DMS79 (cell line): Measurements from ENCODE around the gene GALNT6.
"Not testable (repeated sequence)": the region's sequence is repeated elsewhere in the genome, so short reads cannot be mapped to it uniquely, and the experiment has no call there.

ENCODE experiments used
- DNase-seq: peaks from one replicate; lab custom pipeline; 2025; lab: John Stamatoyannopoulos, UW

GALNT6 gene

GRCh38 chr12:51322452-51322851, 68.8 kb downstream of the GALNT6 start:
- no peak for DNase-seq

- DNase-seq = no peak
Measured at GRCh38 chr12:51321882-51322281, 69.3 kb downstream of the GALNT6 start.

GRCh38 chr12:51320695-51321320, 70.4 kb downstream of the GALNT6 start:
- no peak for DNase-seq

GRCh38 chr12:51320311-51320694, 70.9 kb downstream of the GALNT6 start:
- no peak for DNase-seq

GRCh38 chr12:51318846-51319599, 72.2 kb downstream of the GALNT6 start:
- no peak for DNase-seq

GRCh38 chr12:51318057-51318806, 73.0 kb downstream of the GALNT6 start:
- not testable (repeated sequence) for DNase-seq

GRCh38 chr12:51311389-51311788, 79.8 kb downstream of the GALNT6 start:
- DNase-seq = no peak

- DNase-seq = no peak
Measured at GRCh38 chr12:51307655-51308593, 83.3 kb downstream of the GALNT6 start.

GRCh38 chr12:51306507-51306906, 84.7 kb downstream of the GALNT6 start:
- no peak for DNase-seq
